Neural progenitor cell (in vitro differentiated cells): ENCODE results near the gene MGAT4B. TPM values are rescaled to one million over a fixed set of nuclear protein-coding genes. Genes with fewer than 3 reads are reported as not detected.

Source experiments
- DNase-seq: peaks from one replicate; pipeline ENCODE4 v3.0.0-alpha.2; 2016; ENCODE audit warnings: low spot score
- H2AFZ ChIP-seq: fragments of 200-600 bp; sonication (generic); replicated peaks from 2 replicates; pipeline ENCODE4 v1.6.1; 2016; ENCODE audit warnings: antibody characterized with exemption
- H3F3A ChIP-seq: fragments of 200-600 bp; sonication (generic); 2 replicates; pipeline ENCODE4 v1.6.1; 2016; ENCODE audit warnings: antibody characterized with exemption, low read depth
- H3K27ac ChIP-seq: fragments of 200-600 bp; sonication (generic); 2 replicates; pipeline ENCODE4 v1.5.1; 2016; ENCODE audit warnings: mild to moderate bottlenecking
- H3K27me3 ChIP-seq: fragments of 200-600 bp; sonication (generic); 2 replicates; pipeline ENCODE4 v1.6.1; 2016; ENCODE audit warnings: mild to moderate bottlenecking, moderate library complexity
- H3K36me3 ChIP-seq: fragments of 200-600 bp; sonication (generic); 2 replicates; pipeline ENCODE4 v1.5.1; 2016
- H3K4me1 ChIP-seq: fragments of 200-600 bp; sonication (generic); 2 replicates; pipeline ENCODE4 v1.6.1; 2016; ENCODE audit warnings: mixed run types
- H3K4me2 ChIP-seq: fragments of 200-600 bp; sonication (generic); 2 replicates; pipeline ENCODE4 v1.6.1; 2016
- H3K4me3 ChIP-seq: fragments of 200-600 bp; sonication (generic); 2 replicates; pipeline ENCODE4 v1.5.1; 2016
- H3K79me2 ChIP-seq: fragments of 200-600 bp; sonication (generic); 2 replicates; pipeline ENCODE4 v1.6.1; 2016; ENCODE audit warnings: low read depth
- H3K9ac ChIP-seq: fragments of 200-600 bp; sonication (generic); 2 replicates; pipeline ENCODE4 v1.6.1; 2016
- H3K9me3 ChIP-seq: fragments of 200-600 bp; sonication (generic); 2 replicates; pipeline ENCODE4 v1.5.1; 2016; ENCODE audit warnings: low read depth
- H4K20me1 ChIP-seq: fragments of 200-600 bp; sonication (generic); 2 replicates; pipeline ENCODE4 v1.6.1; 2016; ENCODE audit warnings: low read depth
- H3K27ac Mint-ChIP-seq: 3 replicates; pipeline ENCODE4 v1.8.0; 2021; ENCODE audit warnings: mixed read lengths
- H3K27me3 Mint-ChIP-seq: 2 replicates; pipeline ENCODE4 v1.8.0; 2022; ENCODE audit warnings: low read depth, mild to moderate bottlenecking, inconsistent platforms, moderate library complexity, mixed read lengths; ENCODE audit not compliant: insufficient read depth
- H3K36me3 Mint-ChIP-seq: 3 replicates; pipeline ENCODE4 v1.8.0; 2021; ENCODE audit warnings: mixed read lengths
- H3K4me1 Mint-ChIP-seq: 3 replicates; pipeline ENCODE4 v1.8.0; 2021; ENCODE audit warnings: mixed read lengths
- H3K4me3 Mint-ChIP-seq: 3 replicates; pipeline ENCODE4 v1.8.0; 2021; ENCODE audit warnings: mild to moderate bottlenecking, moderate library complexity, mixed read lengths
- H3K9me3 Mint-ChIP-seq: 3 replicates; pipeline ENCODE4 v1.8.0; 2020; ENCODE audit warnings: mixed read lengths
- CTCF ChIP-seq: fragments of 200-600 bp; sonication (generic); IDR thresholded peaks from 2 replicates; pipeline ENCODE4 v1.5.1; 2017; ENCODE audit warnings: antibody characterized with exemption, mild to moderate bottlenecking
- EZH2 ChIP-seq: fragments of 200-600 bp; sonication (generic); IDR thresholded peaks from 2 replicates; pipeline ENCODE4 v1.6.1; 2017; ENCODE audit warnings: antibody characterized with exemption, mild to moderate bottlenecking, moderate library complexity
- EZH2phosphoT487 ChIP-seq: fragments of 200-600 bp; sonication (generic); IDR thresholded peaks from 2 replicates; pipeline ENCODE4 v1.6.1; 2017; ENCODE audit warnings: antibody characterized with exemption
- total RNA-seq: library from RNA; depleted of rRNA; stranded (reverse); fragments of >200 nt; gene quantifications from 2 replicates; pipeline ENCODE4 v1.2.3, GENCODE V29; 2015; ENCODE audit warnings: low replicate concordance

The MGAT4B gene
- total RNA-seq, 1 donor from 2014 or later: 32.1 TPM

GRCh38 chr5:179834120-179834519 lies 27.5 kb upstream of the MGAT4B start:
- H3K27me3 ChIP-seq: no peaks in the 10 kb centered on the region
- H3K27ac ChIP-seq: no peak overlapping the region
- H2AFZ ChIP-seq: no peak overlapping the region
- H3K9me3 Mint-ChIP-seq: peaks cover 19% of the 10 kb centered on the region
- no peak overlapping the region for H3K9ac ChIP-seq
- H3K4me3 Mint-ChIP-seq: no peak overlapping the region
- TF ChIP-seq EZH2phosphoT487 (no peak), EZH2 (no peak), CTCF (no peak)
- H3K36me3 Mint-ChIP-seq: peaks cover 55% of the 10 kb centered on the region
- H3K79me2 ChIP-seq: no peaks in the 10 kb centered on the region
- peaks cover 11% of the 10 kb centered on the region for H3K36me3 ChIP-seq
- no peak overlapping the region for H3K4me2 ChIP-seq
- H3K27me3 Mint-ChIP-seq: peaks cover 12% of the 10 kb centered on the region
- no peak overlapping the region for H3K27ac Mint-ChIP-seq
- no peaks in the 10 kb centered on the region for H3K4me1 Mint-ChIP-seq
- no peaks in the 10 kb centered on the region for H3K4me1 ChIP-seq
- no peaks in the 10 kb centered on the region for H3F3A ChIP-seq
- no peaks in the 10 kb centered on the region for H4K20me1 ChIP-seq
- H3K4me3 ChIP-seq: no peak overlapping the region
- no peaks in the 10 kb centered on the region for H3K9me3 ChIP-seq
- no peak for DNase-seq

- Histone ChIP-seq H3K4me1 (no peaks in the 10 kb centered on the region), H3F3A (no peaks in the 10 kb centered on the region), H3K9me3 (no peaks in the 10 kb centered on the region), H3K27ac (no peak overlapping the region), H3K9ac (no peak overlapping the region), H3K27me3 (no peaks in the 10 kb centered on the region), H3K79me2 (no peaks in the 10 kb centered on the region), H3K4me3 (no peak overlapping the region), H2AFZ (no peak overlapping the region), H3K36me3 (peaks cover 11% of the 10 kb centered on the region), H3K4me2 (no peak overlapping the region), H4K20me1 (no peaks in the 10 kb centered on the region)
- H3K9me3 Mint-ChIP-seq: peaks cover 20% of the 10 kb centered on the region
- peaks cover 59% of the 10 kb centered on the region for H3K36me3 Mint-ChIP-seq
- H3K27me3 Mint-ChIP-seq: peaks cover 12% of the 10 kb centered on the region
- DNase-seq: no peak
- H3K4me1 Mint-ChIP-seq: no peaks in the 10 kb centered on the region
- H3K27ac Mint-ChIP-seq: no peak overlapping the region
- no peak for TF ChIP-seq CTCF
- H3K4me3 Mint-ChIP-seq: no peak overlapping the region
Measured at GRCh38 chr5:179833709-179834070, 27.0 kb upstream of the MGAT4B start.

- H3K9me3 Mint-ChIP-seq: peaks cover 20% of the 10 kb centered on the region
- Histone ChIP-seq H3K79me2 (no peaks in the 10 kb centered on the region), H3K9ac (no peak overlapping the region), H3K4me3 (no peak overlapping the region), H3K4me2 (no peak overlapping the region), H3K9me3 (no peaks in the 10 kb centered on the region), H4K20me1 (no peaks in the 10 kb centered on the region), H3K4me1 (no peaks in the 10 kb centered on the region), H3K27me3 (no peaks in the 10 kb centered on the region), H3K27ac (no peak overlapping the region), H2AFZ (no peak overlapping the region), H3F3A (no peaks in the 10 kb centered on the region), H3K36me3 (peaks cover 11% of the 10 kb centered on the region)
- TF ChIP-seq CTCF (no peak), EZH2 (no peak), EZH2phosphoT487 (no peak)
- H3K4me1 Mint-ChIP-seq: no peaks in the 10 kb centered on the region
- peak overlapping the region; percentile 66 for H3K27ac Mint-ChIP-seq
- DNase-seq: no peak
- H3K36me3 Mint-ChIP-seq: peaks cover 63% of the 10 kb centered on the region
- H3K27me3 Mint-ChIP-seq: peaks cover 12% of the 10 kb centered on the region
- no peak overlapping the region for H3K4me3 Mint-ChIP-seq
Measured at GRCh38 chr5:179833056-179833708, 26.5 kb upstream of the MGAT4B start.
